ENCODE results near the gene XYLB.

DNA sequence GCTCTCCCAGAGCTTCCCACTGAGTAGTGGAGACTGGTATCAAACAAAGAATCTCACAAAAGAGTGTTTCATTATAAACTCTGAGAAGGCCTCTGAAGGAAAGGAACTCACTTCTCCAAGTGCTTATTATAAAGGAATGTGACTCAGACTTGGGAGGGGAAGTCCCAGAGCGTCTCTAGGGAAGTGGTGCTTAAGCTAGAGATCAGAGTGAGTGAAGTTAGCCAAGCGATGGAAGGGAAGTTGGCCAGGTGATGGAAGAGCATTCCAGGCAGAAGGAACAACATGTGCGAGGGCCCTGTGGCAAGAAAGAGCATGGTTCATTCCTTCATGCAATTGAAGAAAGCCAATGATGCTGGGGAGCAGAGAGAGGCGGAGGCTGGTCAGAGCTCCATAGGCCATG is 2.3 kb downstream of the XYLB start:
- TF ChIP-seq SP1 (IDR thresholded peaks at IDR 0.05) (no peak), ELF4 (IDR thresholded peaks at IDR 0.05) (no peak), ARNT (IDR thresholded peaks at IDR 0.05) (no peak), FOXK2 (IDR thresholded peaks at IDR 0.05) (no peak), BHLHE40 (IDR thresholded peaks at IDR 0.05; ENCODE audit: borderline replicate concordance) (no peak), TARDBP (IDR thresholded peaks at IDR 0.05) (no peak), HDGF (IDR thresholded peaks at IDR 0.05; ENCODE audit: borderline replicate concordance) (no peak), FOXM1 (IDR thresholded peaks at IDR 0.05; ENCODE audit: borderline replicate concordance) (no peak)
- TF ChIP-seq, protein P1, sequence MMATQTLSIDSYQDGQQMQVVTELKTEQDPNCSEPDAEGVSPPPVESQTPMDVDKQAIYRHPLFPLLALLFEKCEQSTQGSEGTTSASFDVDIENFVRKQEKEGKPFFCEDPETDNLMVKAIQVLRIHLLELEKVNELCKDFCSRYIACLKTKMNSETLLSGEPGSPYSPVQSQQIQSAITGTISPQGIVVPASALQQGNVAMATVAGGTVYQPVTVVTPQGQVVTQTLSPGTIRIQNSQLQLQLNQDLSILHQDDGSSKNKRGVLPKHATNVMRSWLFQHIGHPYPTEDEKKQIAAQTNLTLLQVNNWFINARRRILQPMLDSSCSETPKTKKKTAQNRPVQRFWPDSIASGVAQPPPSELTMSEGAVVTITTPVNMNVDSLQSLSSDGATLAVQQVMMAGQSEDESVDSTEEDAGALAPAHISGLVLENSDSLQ (IDR thresholded peaks at IDR 0.05) = no peak

Measured in HEK293T (cell line).